Activated T-helper 1 cell treated with anti-CD3 and anti-CD28 coated beads, Interleukin-12 subunit alpha, Interleukin-12 subunit beta, Interleukin-2, Interleukin-4 antibody, amounts not matched to agents 30 ng/mL and 10 ng/mL and 1 ng/mL, durations not matched to agents 14 hours and 24 hours and 36 hours (primary cell): ENCODE measurements around the gene SLC16A2. TPM values are rescaled to one million over a fixed set of nuclear protein-coding genes. Genes with fewer than 3 reads are reported as not detected.

Experiments used
- DNase-seq: peaks from one replicate; pipeline ENCODE4 v3.0.0; 2021; ENCODE audit warnings: low spot score
- H3K27ac Mint-ChIP-seq: one replicate; pipeline ENCODE4 v1.8.0; 2021; ENCODE audit warnings: mild to moderate bottlenecking, mixed read lengths
- H3K27me3 Mint-ChIP-seq: one replicate; pipeline ENCODE4 v1.8.0; 2022; ENCODE audit warnings: mild to moderate bottlenecking, moderate library complexity, mixed read lengths; ENCODE audit not compliant: insufficient read depth
- H3K36me3 Mint-ChIP-seq: one replicate; pipeline ENCODE4 v1.8.0; 2021; ENCODE audit warnings: low read depth, mixed read lengths
- H3K4me1 Mint-ChIP-seq: one replicate; pipeline ENCODE4 v1.8.0; 2021; ENCODE audit warnings: low read depth, mixed read lengths
- H3K4me3 Mint-ChIP-seq: one replicate; pipeline ENCODE4 v1.8.0; 2021; ENCODE audit warnings: mild to moderate bottlenecking, moderate library complexity, mixed read lengths
- H3K9me3 Mint-ChIP-seq: one replicate; pipeline ENCODE4 v1.8.0; 2021; ENCODE audit warnings: mixed read lengths
- intact Hi-C: fragments of 100-400 bp; cut with micrococcal nuclease; formaldehyde crosslinking; loops from one replicate; pipeline ENCODE4 v1.15.1; 2024
- total RNA-seq: library from RNA; stranded (reverse); gene quantifications from 2 replicates; pipeline ENCODE4 v1.2.3, GENCODE V29; 2022

SLC16A2 gene
- total RNA-seq, 1 donor from 2014 or later, result 0.08 TPM

DNA sequence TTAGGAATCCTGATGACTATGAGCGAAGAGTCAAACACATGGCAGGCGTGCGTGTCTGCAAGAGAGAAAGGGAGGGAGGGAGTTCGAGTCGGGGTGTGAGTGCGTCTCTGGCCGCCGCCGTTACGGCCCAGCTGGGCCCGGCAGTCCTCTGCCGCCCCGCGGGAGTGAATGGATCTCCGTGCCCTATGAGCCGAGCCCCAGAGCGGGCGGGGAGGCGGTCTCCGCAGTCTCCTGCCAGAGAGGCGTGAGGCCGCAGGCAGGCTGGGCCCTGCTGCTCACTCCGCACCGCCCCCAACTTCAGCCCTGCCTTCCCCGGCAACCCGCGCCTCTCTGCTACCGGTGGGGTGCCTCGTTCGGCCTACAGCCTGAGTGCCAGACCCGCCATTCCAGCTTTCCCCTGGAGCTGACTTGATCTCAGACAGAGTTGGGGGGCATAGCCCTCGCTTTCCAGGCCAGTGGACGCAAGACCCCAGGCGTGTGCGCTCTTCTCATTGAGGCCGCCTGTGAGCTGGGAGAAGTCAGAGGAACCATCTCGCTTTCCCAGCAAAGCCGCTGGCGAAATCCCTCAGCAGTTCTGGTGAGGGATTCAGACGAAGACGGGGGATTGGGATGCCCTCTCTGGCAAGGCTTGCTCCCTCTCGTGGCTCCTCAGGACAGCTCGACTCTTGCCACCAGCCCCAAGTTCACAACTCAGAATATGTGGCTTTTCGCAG lies 1.4 kb downstream of the SLC16A2 start:
- DNase-seq, result no peak
- H3K27me3 Mint-ChIP-seq, result peaks cover 23% of the 10 kb centered on the region
- peaks cover 4% of the 10 kb centered on the region for H3K4me1 Mint-ChIP-seq
- no peaks in the 10 kb centered on the region for H3K9me3 Mint-ChIP-seq
- H3K36me3 Mint-ChIP-seq, result no peaks in the 10 kb centered on the region
- H3K27ac Mint-ChIP-seq, result no peak overlapping the region
- H3K4me3 Mint-ChIP-seq, result peak overlapping the region; percentile 22
- intact Hi-C loops, result no loop called here

GRCh38 chrX:74423289-74423998 lies 2.2 kb downstream of the SLC16A2 start:
- intact Hi-C loops, result no loop called here
- Mint-ChIP-seq H3K36me3 (no peaks in the 10 kb centered on the region), H3K4me1 (peaks cover 4% of the 10 kb centered on the region), H3K4me3 (no peak overlapping the region), H3K9me3 (no peaks in the 10 kb centered on the region), H3K27ac (no peak overlapping the region), H3K27me3 (peaks cover 20% of the 10 kb centered on the region)
- no peak for DNase-seq

GRCh38 chrX:74426071-74426470 lies 4.8 kb downstream of the SLC16A2 start:
- Mint-ChIP-seq H3K27me3 (peaks cover 9% of the 10 kb centered on the region), H3K36me3 (no peaks in the 10 kb centered on the region), H3K4me3 (no peak overlapping the region), H3K9me3 (no peaks in the 10 kb centered on the region), H3K27ac (no peak overlapping the region), H3K4me1 (no peaks in the 10 kb centered on the region)
- DNase-seq, result no peak
- intact Hi-C loops, result no loop called here

DNA sequence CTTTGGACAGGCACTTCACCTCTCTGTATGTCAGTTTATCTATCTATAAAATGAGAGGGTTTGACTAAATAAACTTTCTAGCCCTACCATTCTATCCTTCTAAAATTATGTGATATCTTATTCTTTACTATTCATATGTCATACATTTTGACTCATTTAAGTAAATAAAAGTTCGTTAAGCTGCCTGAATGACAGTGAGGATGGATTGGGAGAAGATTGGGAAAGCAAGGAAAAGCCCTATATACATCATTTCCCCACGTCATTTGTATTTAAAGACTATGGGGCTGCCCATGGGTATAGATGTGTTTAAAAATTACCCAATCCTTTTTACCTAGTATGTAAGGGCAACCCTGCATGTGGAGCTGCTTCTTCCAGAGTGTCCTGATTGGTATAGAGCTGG lies 5.3 kb downstream of the SLC16A2 start:
- Mint-ChIP-seq H3K4me3 (no peak overlapping the region), H3K27me3 (peaks cover 9% of the 10 kb centered on the region), H3K36me3 (no peaks in the 10 kb centered on the region), H3K27ac (no peak overlapping the region), H3K4me1 (no peaks in the 10 kb centered on the region), H3K9me3 (no peaks in the 10 kb centered on the region)
- intact Hi-C loops, result no loop called here
- DNase-seq, result no peak

GRCh38 chrX:74431797-74432196 lies 10.5 kb downstream of the SLC16A2 start:
- no peak overlapping the region for H3K27ac Mint-ChIP-seq
- no peaks in the 10 kb centered on the region for H3K9me3 Mint-ChIP-seq
- DNase-seq, result no peak
- no peaks in the 10 kb centered on the region for H3K36me3 Mint-ChIP-seq
- intact Hi-C loops, result no loop called here
- no peaks in the 10 kb centered on the region for H3K27me3 Mint-ChIP-seq
- no peaks in the 10 kb centered on the region for H3K4me1 Mint-ChIP-seq
- H3K4me3 Mint-ChIP-seq, result no peak overlapping the region

DNA sequence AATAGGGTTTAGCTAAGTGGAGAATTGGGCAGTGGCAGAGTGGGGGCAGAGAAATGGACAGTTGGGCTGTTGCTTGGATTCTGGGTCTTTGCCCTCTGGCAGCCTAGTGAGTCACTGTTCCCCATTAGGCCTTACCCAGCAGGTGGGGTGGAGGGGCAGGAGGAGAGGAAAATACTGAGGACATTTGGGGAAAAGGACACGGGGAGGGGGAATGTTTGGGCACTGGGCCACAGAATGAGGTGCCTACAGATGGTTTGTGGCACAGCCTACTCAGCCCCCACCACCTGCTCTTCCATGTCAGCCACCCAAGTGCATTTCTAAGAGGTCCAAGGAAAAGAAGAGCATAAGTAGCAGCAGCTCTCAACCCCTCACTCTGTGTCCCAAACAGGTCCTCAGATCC lies 13.0 kb downstream of the SLC16A2 start:
- H3K4me3 Mint-ChIP-seq, result no peak overlapping the region
- H3K9me3 Mint-ChIP-seq, result no peaks in the 10 kb centered on the region
- H3K4me1 Mint-ChIP-seq, result no peaks in the 10 kb centered on the region
- no peaks in the 10 kb centered on the region for H3K27me3 Mint-ChIP-seq
- no peaks in the 10 kb centered on the region for H3K36me3 Mint-ChIP-seq
- no peak overlapping the region for H3K27ac Mint-ChIP-seq
- DNase-seq, result no peak
- intact Hi-C loops, result no loop called here

GRCh38 chrX:74437530-74437929 lies 16.2 kb downstream of the SLC16A2 start:
- no peak overlapping the region for H3K27ac Mint-ChIP-seq
- H3K36me3 Mint-ChIP-seq, result no peaks in the 10 kb centered on the region
- intact Hi-C loops, result no loop called here
- H3K4me3 Mint-ChIP-seq, result no peak overlapping the region
- no peaks in the 10 kb centered on the region for H3K9me3 Mint-ChIP-seq
- DNase-seq, result no peak
- no peaks in the 10 kb centered on the region for H3K4me1 Mint-ChIP-seq
- H3K27me3 Mint-ChIP-seq, result no peaks in the 10 kb centered on the region

DNA sequence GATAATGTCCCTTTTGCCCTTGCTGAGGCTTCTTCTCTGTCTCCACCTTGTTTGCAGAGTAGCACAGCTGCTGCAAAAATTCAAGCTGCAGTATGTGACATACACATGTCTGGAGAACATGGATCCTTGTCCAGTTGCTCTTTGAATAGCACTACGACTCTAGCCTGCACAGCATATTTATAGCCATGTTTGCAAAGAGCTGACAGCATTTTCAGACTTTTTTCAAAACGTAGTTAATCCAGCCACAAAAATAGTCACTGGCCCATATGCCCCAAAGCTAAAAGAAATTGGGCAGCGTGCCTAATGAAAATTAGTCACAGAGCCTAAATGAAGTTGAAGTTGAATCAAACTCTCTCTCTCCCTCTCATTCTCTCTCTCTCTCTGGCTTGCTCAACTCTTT lies 17.5 kb downstream of the SLC16A2 start:
- H3K36me3 Mint-ChIP-seq, result no peaks in the 10 kb centered on the region
- no peaks in the 10 kb centered on the region for H3K27me3 Mint-ChIP-seq
- intact Hi-C loops, result no loop called here
- H3K4me1 Mint-ChIP-seq, result no peaks in the 10 kb centered on the region
- no peak overlapping the region for H3K27ac Mint-ChIP-seq
- no peak for DNase-seq
- H3K9me3 Mint-ChIP-seq, result no peaks in the 10 kb centered on the region
- no peak overlapping the region for H3K4me3 Mint-ChIP-seq

- intact Hi-C loops, result no loop called here
- Mint-ChIP-seq H3K36me3 (no peaks in the 10 kb centered on the region), H3K4me1 (no peaks in the 10 kb centered on the region), H3K27ac (no peak overlapping the region), H3K4me3 (no peak overlapping the region), H3K27me3 (peaks cover 2% of the 10 kb centered on the region), H3K9me3 (no peaks in the 10 kb centered on the region)
- no peak for DNase-seq
These were observed 23.8 kb downstream of the SLC16A2 start for GRCh38 chrX:74445099-74445498.

DNA sequence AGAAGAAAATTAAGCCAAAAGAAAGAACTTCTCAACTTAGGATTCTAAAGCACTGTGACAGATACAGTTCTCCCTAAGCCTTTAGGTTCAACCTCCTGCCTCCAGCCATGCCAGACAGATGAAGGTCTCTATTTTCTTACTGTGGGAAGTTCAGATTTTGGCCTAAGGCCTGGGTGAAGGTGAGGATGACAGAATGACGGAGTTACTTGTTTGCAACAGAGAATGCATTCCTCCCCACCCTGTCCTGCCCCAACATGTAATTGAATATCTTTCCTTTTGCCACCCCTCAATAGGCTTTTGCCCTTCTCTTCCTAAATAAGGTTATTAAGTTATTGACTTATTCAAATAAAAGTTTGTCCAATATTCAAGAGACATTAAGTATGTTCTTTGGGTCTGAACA lies 25.6 kb downstream of the SLC16A2 start:
- DNase-seq, result no peak
- no peaks in the 10 kb centered on the region for H3K4me1 Mint-ChIP-seq
- no peak overlapping the region for H3K27ac Mint-ChIP-seq
- no peaks in the 10 kb centered on the region for H3K36me3 Mint-ChIP-seq
- H3K9me3 Mint-ChIP-seq, result no peaks in the 10 kb centered on the region
- no peak overlapping the region for H3K4me3 Mint-ChIP-seq
- peaks cover 2% of the 10 kb centered on the region for H3K27me3 Mint-ChIP-seq
- intact Hi-C loops, result no loop called here

GRCh38 chrX:74448669-74449068 lies 27.4 kb downstream of the SLC16A2 start:
- intact Hi-C loops, result no loop called here
- Mint-ChIP-seq H3K27me3 (peaks cover 2% of the 10 kb centered on the region), H3K9me3 (no peaks in the 10 kb centered on the region), H3K4me1 (no peaks in the 10 kb centered on the region), H3K36me3 (no peaks in the 10 kb centered on the region), H3K4me3 (no peak overlapping the region), H3K27ac (no peak overlapping the region)
- no peak for DNase-seq

- intact Hi-C loops, result no loop called here
- Mint-ChIP-seq H3K4me1 (no peaks in the 10 kb centered on the region), H3K27me3 (peaks cover 2% of the 10 kb centered on the region), H3K27ac (no peak overlapping the region), H3K9me3 (no peaks in the 10 kb centered on the region), H3K4me3 (no peak overlapping the region), H3K36me3 (no peaks in the 10 kb centered on the region)
- DNase-seq, result no peak
These were observed 28.1 kb downstream of the SLC16A2 start for GRCh38 chrX:74449322-74449936.

GRCh38 chrX:74449937-74450330 lies 28.6 kb downstream of the SLC16A2 start:
- no peaks in the 10 kb centered on the region for H3K4me1 Mint-ChIP-seq
- H3K27me3 Mint-ChIP-seq, result peaks cover 2% of the 10 kb centered on the region
- DNase-seq, result no peak
- H3K9me3 Mint-ChIP-seq, result no peaks in the 10 kb centered on the region
- H3K27ac Mint-ChIP-seq, result no peak overlapping the region
- intact Hi-C loops, result no loop called here
- no peak overlapping the region for H3K4me3 Mint-ChIP-seq
- H3K36me3 Mint-ChIP-seq, result no peaks in the 10 kb centered on the region
